Measurements from ENCODE around the gene THAP5.

The THAP5 gene

DNA sequence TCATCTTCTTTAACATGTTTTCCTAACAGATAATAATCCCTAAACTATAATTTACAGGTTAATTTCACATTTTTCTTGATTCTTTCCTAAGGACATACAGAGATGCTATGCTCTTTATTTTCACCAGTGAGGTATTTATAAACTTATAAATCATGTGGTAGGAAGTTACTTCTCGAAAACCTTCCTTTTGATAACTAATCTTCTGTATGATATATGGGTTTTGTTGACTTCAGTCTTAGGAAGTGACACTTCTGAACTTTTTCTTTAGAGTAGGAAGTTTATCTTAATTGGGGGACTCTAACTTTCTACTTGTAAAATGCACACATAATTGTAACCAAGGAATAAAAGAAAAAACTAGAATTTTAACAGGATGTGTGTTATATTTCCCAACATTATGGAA lies 33.8 kb downstream of the THAP5 start:
- DNase-seq (ENCODE audit: low read depth) = no peak
- TF ChIP-seq, protein P1, sequence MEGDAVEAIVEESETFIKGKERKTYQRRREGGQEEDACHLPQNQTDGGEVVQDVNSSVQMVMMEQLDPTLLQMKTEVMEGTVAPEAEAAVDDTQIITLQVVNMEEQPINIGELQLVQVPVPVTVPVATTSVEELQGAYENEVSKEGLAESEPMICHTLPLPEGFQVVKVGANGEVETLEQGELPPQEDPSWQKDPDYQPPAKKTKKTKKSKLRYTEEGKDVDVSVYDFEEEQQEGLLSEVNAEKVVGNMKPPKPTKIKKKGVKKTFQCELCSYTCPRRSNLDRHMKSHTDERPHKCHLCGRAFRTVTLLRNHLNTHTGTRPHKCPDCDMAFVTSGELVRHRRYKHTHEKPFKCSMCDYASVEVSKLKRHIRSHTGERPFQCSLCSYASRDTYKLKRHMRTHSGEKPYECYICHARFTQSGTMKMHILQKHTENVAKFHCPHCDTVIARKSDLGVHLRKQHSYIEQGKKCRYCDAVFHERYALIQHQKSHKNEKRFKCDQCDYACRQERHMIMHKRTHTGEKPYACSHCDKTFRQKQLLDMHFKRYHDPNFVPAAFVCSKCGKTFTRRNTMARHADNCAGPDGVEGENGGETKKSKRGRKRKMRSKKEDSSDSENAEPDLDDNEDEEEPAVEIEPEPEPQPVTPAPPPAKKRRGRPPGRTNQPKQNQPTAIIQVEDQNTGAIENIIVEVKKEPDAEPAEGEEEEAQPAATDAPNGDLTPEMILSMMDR (IDR thresholded peaks at IDR 0.05; ENCODE audit: insufficient read depth, low read depth, low read length, missing control alignments) = no peak
- H3K4me3 ChIP-seq (ENCODE audit: low read length) = no peak overlapping the region

DNA sequence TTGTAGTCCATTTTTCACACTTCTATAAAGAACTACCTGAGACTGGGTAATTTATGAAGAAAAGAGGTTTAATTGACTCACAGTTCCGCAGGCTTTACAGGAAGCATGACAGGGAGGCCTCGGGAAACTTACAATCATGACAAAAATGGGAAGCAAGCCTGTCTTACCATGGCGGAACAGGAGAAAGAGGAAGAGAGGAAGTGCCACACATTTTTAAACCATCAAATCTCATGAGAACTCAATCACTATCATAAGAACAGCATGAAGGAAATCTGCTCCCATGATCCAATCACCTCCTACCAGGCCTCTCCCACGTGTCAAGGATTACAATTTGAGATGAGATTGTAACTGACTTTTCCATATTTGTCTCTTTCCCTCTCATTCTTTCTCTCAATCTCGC lies 34.2 kb downstream of the THAP5 start:
- TF ChIP-seq, protein P1 (IDR thresholded peaks at IDR 0.05; ENCODE audit: insufficient read depth, low read depth, low read length, missing control alignments) = no peak
- DNase-seq (ENCODE audit: low read depth) = no peak
- no peak overlapping the region for H3K4me3 ChIP-seq (ENCODE audit: low read length)

DNA sequence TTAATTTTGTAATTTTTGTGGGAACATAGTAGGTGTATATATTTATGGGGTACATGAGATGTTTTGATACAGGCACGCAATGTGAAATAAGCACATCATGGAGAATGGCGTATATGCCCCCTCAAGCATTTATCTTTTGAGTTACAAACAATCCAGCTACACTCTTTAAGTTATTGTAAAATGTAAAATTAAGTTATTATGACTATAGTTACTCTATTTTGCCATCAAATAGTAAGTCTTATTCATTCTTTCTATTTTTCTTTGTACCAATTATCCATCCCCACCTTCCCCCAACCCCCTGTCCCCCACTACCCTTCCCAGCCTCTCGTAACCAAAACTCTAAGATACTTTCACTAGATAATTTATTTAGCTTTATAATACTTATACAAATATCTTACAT lies 35.8 kb downstream of the THAP5 start:
- no peak overlapping the region for H3K4me3 ChIP-seq (ENCODE audit: low read length)
- no peak for DNase-seq (ENCODE audit: low read depth)
- TF ChIP-seq, protein P1 (IDR thresholded peaks at IDR 0.05; ENCODE audit: insufficient read depth, low read depth, low read length, missing control alignments) = no peak

DNA sequence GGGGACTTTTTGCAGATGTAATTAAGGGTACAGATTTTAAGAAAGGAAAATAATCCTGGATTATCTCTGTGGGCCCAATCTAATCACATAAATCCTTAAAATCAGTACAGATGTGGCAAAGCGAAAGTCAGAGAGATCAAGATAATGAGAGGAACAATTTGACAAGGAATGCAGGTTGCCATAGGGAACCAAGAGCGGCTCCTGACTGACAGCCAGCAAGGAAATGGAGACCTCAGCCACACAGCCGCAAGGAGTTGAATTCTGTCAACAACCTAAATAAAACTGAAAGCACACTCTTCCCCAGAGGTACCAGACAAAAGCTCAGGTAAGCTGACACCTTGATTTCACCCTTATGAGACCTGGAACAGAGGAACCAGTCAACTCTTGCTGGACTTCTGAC lies 40.2 kb downstream of the THAP5 start:
- no peak overlapping the region for H3K4me3 ChIP-seq (ENCODE audit: low read length)
- DNase-seq (ENCODE audit: low read depth) = no peak
- TF ChIP-seq, protein P1 (IDR thresholded peaks at IDR 0.05; ENCODE audit: insufficient read depth, low read depth, low read length, missing control alignments) = no peak

DNA sequence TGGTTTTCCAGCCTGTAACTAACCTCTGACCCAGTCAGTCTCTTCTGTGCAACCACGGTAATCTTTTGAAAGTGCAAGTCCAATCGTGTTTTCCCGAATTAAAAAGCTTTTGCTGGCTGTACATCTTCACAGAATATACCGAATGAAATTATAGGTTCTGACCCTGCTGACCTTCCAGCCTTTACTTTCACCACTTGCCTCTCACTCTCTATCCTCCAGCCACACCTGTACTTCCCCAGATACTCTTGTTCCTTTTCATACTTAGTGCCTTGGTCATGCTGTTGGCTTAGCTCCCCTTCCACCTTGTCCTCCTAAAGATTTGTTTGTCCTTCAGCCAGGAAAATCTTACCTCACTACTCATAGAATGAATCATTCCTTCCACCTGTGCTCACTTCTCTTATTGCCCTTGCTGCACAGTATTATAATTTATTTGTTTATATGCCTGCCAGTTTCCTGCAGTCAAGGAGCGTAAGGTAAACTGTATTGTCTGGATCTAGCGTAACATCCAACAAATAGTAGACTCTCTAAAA lies 41.3 kb downstream of the THAP5 start:
- no peak overlapping the region for H3K4me3 ChIP-seq (ENCODE audit: low read length)
- TF ChIP-seq, protein P1 (IDR thresholded peaks at IDR 0.05; ENCODE audit: insufficient read depth, low read depth, low read length, missing control alignments) = no peak
- DNase-seq (ENCODE audit: low read depth) = peak; percentile 90

DNA sequence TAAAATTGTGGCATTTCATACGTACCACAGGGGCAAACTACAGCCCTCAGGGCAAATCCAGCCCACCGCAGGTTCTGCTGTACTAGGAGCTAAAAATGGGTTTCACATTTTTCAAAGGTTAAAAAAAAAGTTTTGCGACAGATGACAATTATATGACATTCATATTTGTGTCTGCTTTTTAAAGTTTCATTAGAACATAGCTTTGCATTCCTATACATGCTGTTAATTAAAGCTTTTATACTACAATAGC lies 42.8 kb downstream of the THAP5 start:
- TF ChIP-seq, protein P1 (IDR thresholded peaks at IDR 0.05; ENCODE audit: insufficient read depth, low read depth, low read length, missing control alignments) = no peak
- H3K4me3 ChIP-seq (ENCODE audit: low read length) = peak overlapping the region; percentile 86
- no peak for DNase-seq (ENCODE audit: low read depth)

DNA sequence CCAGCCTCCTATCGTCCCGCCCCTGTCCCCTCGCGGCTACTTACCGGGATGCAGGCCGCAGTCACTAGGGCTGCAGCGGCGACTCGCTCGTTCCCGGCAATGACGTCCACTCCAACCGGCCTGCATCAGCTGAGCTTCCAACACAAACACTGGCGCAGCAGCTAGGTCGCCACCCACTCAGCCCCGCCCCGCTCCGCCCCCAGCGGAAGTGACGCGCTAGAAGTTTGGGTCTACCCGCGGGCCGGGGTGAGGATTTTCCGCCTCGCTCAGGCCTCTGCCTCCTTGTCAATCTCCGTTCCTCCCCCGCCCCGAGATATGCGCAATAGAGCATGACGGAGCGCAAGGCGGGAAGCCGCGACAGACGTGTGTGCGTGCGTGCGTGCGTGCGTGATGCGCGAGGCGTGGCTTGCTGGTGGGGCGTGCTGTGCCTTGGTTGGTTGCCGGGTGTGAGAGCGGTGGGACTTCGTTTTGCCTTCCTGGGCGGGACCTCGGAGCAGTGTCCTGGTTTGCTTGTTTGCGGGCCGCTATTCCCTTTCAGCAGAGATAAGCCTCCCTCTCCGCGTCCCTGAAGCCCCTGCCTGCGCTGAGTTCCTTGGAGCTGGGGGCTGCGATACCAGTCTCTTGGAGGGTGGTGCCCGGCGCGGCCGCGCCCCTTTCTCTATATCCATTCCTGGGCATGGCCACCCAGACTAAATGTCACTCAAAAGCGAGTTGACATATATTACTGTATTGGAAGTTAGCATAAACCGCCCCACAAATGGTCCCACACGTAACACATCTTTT lies 43.3 kb downstream of the THAP5 start, which contains the start of gene PNPLA8:
Gene PNPLA8, minus strand, starts transcription at position 151 of the 783 bp plus-strand sequence. CDS start 10,644 bp downstream, outside the sequence.
- peak; percentile 100 for DNase-seq (ENCODE audit: low read depth)
- H3K4me3 ChIP-seq (ENCODE audit: low read length) = peak within 1 kb of the TSS; percentile 86
- TF ChIP-seq, protein P1 (IDR thresholded peaks at IDR 0.05; ENCODE audit: insufficient read depth, low read depth, low read length, missing control alignments) = no peak

Measured in epithelial cell of esophagus (primary cell).